ENCODE results near the gene NFATC2IP.
"Not testable (repeated sequence)": the region's sequence is repeated elsewhere in the genome, so short reads cannot be mapped to it uniquely, and the experiment has no call there.

NFATC2IP gene

DNA sequence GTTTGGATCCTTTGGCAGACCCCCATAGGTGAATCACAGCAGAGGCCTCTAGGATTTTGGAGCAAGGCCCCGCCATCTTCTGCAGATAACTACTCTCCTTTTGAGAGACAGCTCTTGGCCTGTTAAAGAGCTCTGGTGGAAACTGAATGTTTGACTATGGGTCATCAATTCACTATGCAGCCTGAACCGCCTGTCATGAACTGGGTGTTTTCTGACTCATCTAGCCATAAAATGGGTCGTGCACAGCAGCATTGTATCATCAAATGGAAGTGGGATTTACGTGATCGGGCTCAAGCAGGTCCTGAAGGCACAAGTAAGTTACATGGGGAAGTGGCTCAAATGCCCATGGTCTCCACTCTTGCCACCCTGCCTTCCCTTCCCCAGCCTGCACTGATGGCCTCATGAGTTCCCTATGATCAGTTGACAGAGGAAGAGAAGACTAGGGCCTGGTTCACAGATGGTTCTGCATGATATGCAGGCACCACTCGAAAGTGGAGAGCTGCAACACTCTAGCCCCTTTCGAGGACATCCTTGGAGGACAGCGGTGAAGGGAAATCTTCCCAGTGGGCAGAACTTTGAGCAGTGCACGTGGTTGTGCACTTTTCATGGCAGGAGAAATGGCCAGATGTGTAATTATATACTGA, 53.9 kb downstream of the NFATC2IP start:
- not testable (repeated sequence) for H4K8ac ChIP-seq (ENCODE audit: low read depth, low read length); H3K23ac ChIP-seq (ENCODE audit: low read length); H3K36me3 ChIP-seq (ENCODE audit: control insufficient read depth, insufficient read depth, low read length); H3K4ac ChIP-seq (ENCODE audit: low read depth, low read length); H3K18ac ChIP-seq (ENCODE audit: low read length); H3K9ac ChIP-seq (ENCODE audit: low read length); H2AK5ac ChIP-seq (ENCODE audit: low read length); H3K4me2 ChIP-seq (ENCODE audit: low read length); H4K5ac ChIP-seq (ENCODE audit: low read length); H3K79me2 ChIP-seq (ENCODE audit: control insufficient read depth, insufficient read depth, low read length); H3K27ac ChIP-seq (ENCODE audit: low read depth, low read length); H3K4me1 ChIP-seq (ENCODE audit: control insufficient read depth, low read depth, low read length); H2BK15ac ChIP-seq (replicated peaks; ENCODE audit: low read depth); H3K27me3 ChIP-seq (ENCODE audit: insufficient read depth, low read length, poor library complexity); DNase-seq; H3K79me1 ChIP-seq (ENCODE audit: low read length); H2BK5ac ChIP-seq (ENCODE audit: low read length); H3K56ac ChIP-seq (ENCODE audit: low read length); H3K4me3 ChIP-seq (ENCODE audit: low read length); H2BK120ac ChIP-seq (ENCODE audit: low read depth, low read length)
- no CpG with 5 or more reads among the region's 9 CpGs for WGBS (ENCODE audit: extremely low coverage, insufficient coverage, low lambda C conversion rate)

DNA sequence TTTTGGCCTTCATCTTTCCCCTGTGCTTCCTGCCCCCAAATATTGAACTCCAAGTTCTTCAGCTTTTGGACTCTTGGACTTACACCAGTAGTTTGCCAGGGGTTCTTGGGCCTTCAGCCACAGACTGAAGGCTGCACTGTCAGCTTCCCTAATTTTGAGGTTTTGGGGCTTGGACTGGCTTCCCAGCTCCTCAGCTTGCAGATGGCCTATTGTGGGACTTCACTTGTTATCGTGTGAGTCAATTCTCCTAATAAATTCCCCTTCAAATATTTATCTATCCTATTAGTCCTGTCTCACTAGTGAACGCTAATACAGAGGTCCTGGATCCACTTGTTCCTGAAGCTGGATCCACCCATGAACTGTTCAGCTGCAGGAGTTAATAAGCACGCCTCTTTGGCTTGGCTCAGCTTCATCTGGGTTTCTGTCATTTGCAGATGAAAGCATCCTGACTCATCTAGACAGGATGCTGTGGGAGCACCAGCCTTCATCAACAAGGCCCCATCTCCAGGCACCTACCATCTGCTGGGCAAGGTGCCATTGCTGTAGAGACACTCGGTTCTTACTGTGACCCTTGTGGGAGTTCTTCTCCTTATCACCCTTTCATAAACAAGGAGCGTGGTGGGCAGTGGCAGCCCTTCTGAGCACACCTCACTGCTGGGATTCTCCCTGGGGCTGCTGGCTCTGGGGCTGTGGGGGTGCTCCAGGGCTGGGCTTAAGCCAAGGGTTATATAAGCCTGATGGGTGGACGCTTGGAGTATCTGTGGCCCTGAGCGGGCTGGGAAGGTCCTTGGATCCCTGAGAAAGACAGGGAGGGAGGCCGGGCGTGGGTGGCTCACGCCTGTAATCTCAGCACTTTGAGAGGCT, 57.2 kb downstream of the NFATC2IP start:
- H2BK120ac ChIP-seq (ENCODE audit: low read depth, low read length) = no peak overlapping the region
- H3K9ac ChIP-seq (ENCODE audit: low read length) = no peak overlapping the region
- H2BK5ac ChIP-seq (ENCODE audit: low read length) = no peak overlapping the region
- no peaks in the 10 kb centered on the region for H3K79me1 ChIP-seq (ENCODE audit: low read length)
- H3K4me3 ChIP-seq (ENCODE audit: low read length) = no peak overlapping the region
- H3K56ac ChIP-seq (ENCODE audit: low read length) = no peak overlapping the region
- H2BK15ac ChIP-seq (replicated peaks; ENCODE audit: low read depth) = no peak overlapping the region
- H3K18ac ChIP-seq (ENCODE audit: low read length) = no peak overlapping the region
- no peak overlapping the region for H3K4me2 ChIP-seq (ENCODE audit: low read length)
- no peaks in the 10 kb centered on the region for H3K4me1 ChIP-seq (ENCODE audit: control insufficient read depth, low read depth, low read length)
- no peak overlapping the region for H3K27ac ChIP-seq (ENCODE audit: low read depth, low read length)
- no CpG with 5 or more reads among the region's 10 CpGs for WGBS (ENCODE audit: extremely low coverage, insufficient coverage, low lambda C conversion rate)
- no peak overlapping the region for H4K8ac ChIP-seq (ENCODE audit: low read depth, low read length)
- no peak overlapping the region for H2AK5ac ChIP-seq (ENCODE audit: low read length)
- no peak for DNase-seq
- H4K5ac ChIP-seq (ENCODE audit: low read length) = no peak overlapping the region
- H3K36me3 ChIP-seq (ENCODE audit: control insufficient read depth, insufficient read depth, low read length) = no peaks in the 10 kb centered on the region
- no peaks in the 10 kb centered on the region for H3K27me3 ChIP-seq (ENCODE audit: insufficient read depth, low read length, poor library complexity)
- no peak overlapping the region for H3K23ac ChIP-seq (ENCODE audit: low read length)
- no peaks in the 10 kb centered on the region for H3K79me2 ChIP-seq (ENCODE audit: control insufficient read depth, insufficient read depth, low read length)
- H3K4ac ChIP-seq (ENCODE audit: low read depth, low read length) = no peak overlapping the region

DNA sequence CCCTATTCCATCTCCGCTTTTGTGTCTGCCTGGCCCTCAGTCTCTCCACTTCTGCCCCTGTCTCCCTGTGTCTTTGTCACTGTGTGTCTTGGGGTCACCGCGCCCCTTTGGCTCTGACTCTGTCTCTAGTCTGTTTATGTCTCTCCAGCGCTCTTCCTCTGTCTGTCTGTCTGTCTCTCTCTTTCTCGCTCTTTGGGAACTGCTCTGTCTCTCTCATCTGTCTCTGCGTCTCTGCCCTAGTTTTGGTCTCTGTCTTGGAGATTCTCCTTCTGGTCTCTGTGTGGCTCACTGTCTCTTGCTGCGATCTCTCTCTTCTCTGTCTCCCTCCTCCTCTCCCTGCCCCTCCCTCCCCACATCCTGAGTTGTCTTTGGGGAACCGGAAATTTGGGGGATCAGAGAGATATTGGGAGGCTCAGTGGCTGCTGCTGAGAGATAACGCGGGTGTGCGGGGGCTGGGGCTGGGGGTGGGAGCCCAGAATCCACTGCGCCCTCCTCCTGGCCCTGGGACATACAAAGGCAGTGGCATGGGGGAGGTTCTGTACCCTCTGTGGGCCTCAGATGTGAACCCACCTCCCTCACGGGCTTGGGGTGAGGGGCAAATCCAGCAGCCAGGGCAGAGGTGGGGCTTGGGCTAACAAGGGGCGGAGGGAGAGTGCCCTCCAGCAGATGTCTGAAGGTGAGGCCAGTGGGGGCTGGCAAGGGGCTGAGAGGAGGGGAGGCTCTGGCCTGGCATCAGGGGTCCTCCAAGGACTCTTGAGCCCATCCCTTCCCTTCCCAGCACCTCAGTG, 58.5 kb downstream of the NFATC2IP start:
- no CpG with 5 or more reads among the region's 14 CpGs for WGBS (ENCODE audit: extremely low coverage, insufficient coverage, low lambda C conversion rate)
- Histone ChIP-seq H3K79me2 (ENCODE audit: control insufficient read depth, insufficient read depth, low read length) (no peaks in the 10 kb centered on the region), H2AK5ac (ENCODE audit: low read length) (no peak overlapping the region), H3K27ac (ENCODE audit: low read depth, low read length) (no peak overlapping the region), H3K4me1 (ENCODE audit: control insufficient read depth, low read depth, low read length) (no peaks in the 10 kb centered on the region), H2BK15ac (replicated peaks; ENCODE audit: low read depth) (no peak overlapping the region), H3K56ac (ENCODE audit: low read length) (no peak overlapping the region), H3K4me3 (ENCODE audit: low read length) (no peak overlapping the region), H3K23ac (ENCODE audit: low read length) (no peak overlapping the region), H3K4me2 (ENCODE audit: low read length) (no peak overlapping the region), H2BK120ac (ENCODE audit: low read depth, low read length) (no peak overlapping the region), H2BK5ac (ENCODE audit: low read length) (no peak overlapping the region), H3K4ac (ENCODE audit: low read depth, low read length) (no peak overlapping the region), H3K36me3 (ENCODE audit: control insufficient read depth, insufficient read depth, low read length) (no peaks in the 10 kb centered on the region), H4K5ac (ENCODE audit: low read length) (no peak overlapping the region), H3K27me3 (ENCODE audit: insufficient read depth, low read length, poor library complexity) (no peaks in the 10 kb centered on the region), H3K9ac (ENCODE audit: low read length) (no peak overlapping the region), H3K79me1 (ENCODE audit: low read length) (no peaks in the 10 kb centered on the region), H4K8ac (ENCODE audit: low read depth, low read length) (no peak overlapping the region), H3K18ac (ENCODE audit: low read length) (no peak overlapping the region)
- DNase-seq = no peak

DNA sequence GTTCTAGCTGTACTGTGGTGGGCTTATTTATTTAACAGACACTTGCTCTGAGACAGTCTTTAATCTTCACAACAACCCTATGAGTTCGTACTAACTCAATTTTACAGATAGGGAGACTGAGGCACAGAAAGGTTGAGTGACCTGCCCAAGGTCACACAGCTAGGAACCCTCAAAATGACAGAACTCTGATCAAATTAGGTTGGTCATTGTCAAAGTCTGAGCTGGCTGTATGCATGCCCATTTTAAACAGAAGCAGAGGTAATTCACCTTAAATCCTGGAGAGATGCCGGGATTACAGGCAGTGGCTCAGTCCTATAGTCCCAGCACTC, 59.1 kb downstream of the NFATC2IP start:
- Histone ChIP-seq H2AK5ac (ENCODE audit: low read length) (no peak overlapping the region), H3K9ac (ENCODE audit: low read length) (no peak overlapping the region), H2BK15ac (replicated peaks; ENCODE audit: low read depth) (no peak overlapping the region), H3K27ac (ENCODE audit: low read depth, low read length) (no peak overlapping the region), H3K23ac (ENCODE audit: low read length) (no peak overlapping the region), H3K4me2 (ENCODE audit: low read length) (no peak overlapping the region), H3K36me3 (ENCODE audit: control insufficient read depth, insufficient read depth, low read length) (no peaks in the 10 kb centered on the region), H3K18ac (ENCODE audit: low read length) (no peak overlapping the region), H3K4ac (ENCODE audit: low read depth, low read length) (no peak overlapping the region), H3K27me3 (ENCODE audit: insufficient read depth, low read length, poor library complexity) (no peaks in the 10 kb centered on the region), H3K4me3 (ENCODE audit: low read length) (no peak overlapping the region), H3K56ac (ENCODE audit: low read length) (no peak overlapping the region), H3K79me1 (ENCODE audit: low read length) (no peaks in the 10 kb centered on the region), H2BK120ac (ENCODE audit: low read depth, low read length) (no peak overlapping the region), H3K4me1 (ENCODE audit: control insufficient read depth, low read depth, low read length) (no peaks in the 10 kb centered on the region), H4K8ac (ENCODE audit: low read depth, low read length) (no peak overlapping the region), H4K5ac (ENCODE audit: low read length) (no peak overlapping the region), H3K79me2 (ENCODE audit: control insufficient read depth, insufficient read depth, low read length) (no peaks in the 10 kb centered on the region), H2BK5ac (ENCODE audit: low read length) (no peak overlapping the region)
- DNase-seq = no peak
- WGBS (ENCODE audit: extremely low coverage, insufficient coverage, low lambda C conversion rate) = no CpG with 5 or more reads among the region's 2 CpGs

DNA sequence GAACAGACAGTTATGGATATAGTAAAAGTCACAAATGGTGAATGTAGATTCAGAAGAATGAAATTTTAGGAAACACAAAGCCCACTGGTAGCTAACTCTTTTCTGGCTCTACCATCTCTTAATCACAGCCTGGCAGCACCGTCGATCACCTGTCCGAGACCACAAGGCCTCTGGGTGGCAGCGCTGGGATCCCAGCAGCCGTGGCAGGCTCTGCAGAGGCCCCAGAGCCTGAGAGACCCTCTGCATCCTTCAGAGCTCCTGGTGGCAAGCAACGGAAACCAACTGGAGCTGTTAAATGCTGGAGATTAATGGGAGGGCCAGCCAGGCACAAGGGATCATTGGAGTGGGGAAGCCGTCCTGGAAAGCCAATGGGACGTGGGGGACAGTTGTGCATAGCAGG, 60.4 kb downstream of the NFATC2IP start:
- Histone ChIP-seq H3K4me3 (ENCODE audit: low read length) (no peak overlapping the region), H2BK120ac (ENCODE audit: low read depth, low read length) (no peak overlapping the region), H3K79me1 (ENCODE audit: low read length) (no peaks in the 10 kb centered on the region), H4K5ac (ENCODE audit: low read length) (no peak overlapping the region), H3K4me1 (ENCODE audit: control insufficient read depth, low read depth, low read length) (no peaks in the 10 kb centered on the region), H3K27ac (ENCODE audit: low read depth, low read length) (no peak overlapping the region), H3K56ac (ENCODE audit: low read length) (no peak overlapping the region), H3K4ac (ENCODE audit: low read depth, low read length) (no peak overlapping the region), H3K9ac (ENCODE audit: low read length) (no peak overlapping the region), H3K36me3 (ENCODE audit: control insufficient read depth, insufficient read depth, low read length) (no peaks in the 10 kb centered on the region), H3K23ac (ENCODE audit: low read length) (no peak overlapping the region), H3K18ac (ENCODE audit: low read length) (no peak overlapping the region), H2BK5ac (ENCODE audit: low read length) (no peak overlapping the region), H3K27me3 (ENCODE audit: insufficient read depth, low read length, poor library complexity) (no peaks in the 10 kb centered on the region), H3K79me2 (ENCODE audit: control insufficient read depth, insufficient read depth, low read length) (no peaks in the 10 kb centered on the region), H3K4me2 (ENCODE audit: low read length) (no peak overlapping the region), H2AK5ac (ENCODE audit: low read length) (no peak overlapping the region), H4K8ac (ENCODE audit: low read depth, low read length) (no peak overlapping the region), H2BK15ac (replicated peaks; ENCODE audit: low read depth) (no peak overlapping the region)
- peak; percentile 59 for DNase-seq
- no CpG with 5 or more reads among the region's 8 CpGs for WGBS (ENCODE audit: extremely low coverage, insufficient coverage, low lambda C conversion rate)
